Amniotic epithelial cell (primary cell): ENCODE measurements around the gene KDM6A.
"Not testable (repeated sequence)": the region's sequence is repeated elsewhere in the genome, so short reads cannot be mapped to it uniquely, and the experiment has no call there.

Source experiments
- DNase-seq: peaks from one replicate; pipeline ENCODE4 v3.0.0-alpha.2; 2010; ENCODE audit warnings: low read depth

Gene KDM6A

GRCh38 chrX:44890247-44890646, 17.3 kb downstream of the KDM6A start:
- DNase-seq, result no peak

GRCh38 chrX:44890687-44891086, 17.7 kb downstream of the KDM6A start:
- not testable (repeated sequence) for DNase-seq

GRCh38 chrX:44891642-44892041, 18.7 kb downstream of the KDM6A start:
- no peak for DNase-seq

GRCh38 chrX:44896876-44897186, 23.8 kb downstream of the KDM6A start:
- no peak for DNase-seq

- DNase-seq, result no peak
Observed at GRCh38 chrX:44897539-44897938, 24.6 kb downstream of the KDM6A start.

DNA sequence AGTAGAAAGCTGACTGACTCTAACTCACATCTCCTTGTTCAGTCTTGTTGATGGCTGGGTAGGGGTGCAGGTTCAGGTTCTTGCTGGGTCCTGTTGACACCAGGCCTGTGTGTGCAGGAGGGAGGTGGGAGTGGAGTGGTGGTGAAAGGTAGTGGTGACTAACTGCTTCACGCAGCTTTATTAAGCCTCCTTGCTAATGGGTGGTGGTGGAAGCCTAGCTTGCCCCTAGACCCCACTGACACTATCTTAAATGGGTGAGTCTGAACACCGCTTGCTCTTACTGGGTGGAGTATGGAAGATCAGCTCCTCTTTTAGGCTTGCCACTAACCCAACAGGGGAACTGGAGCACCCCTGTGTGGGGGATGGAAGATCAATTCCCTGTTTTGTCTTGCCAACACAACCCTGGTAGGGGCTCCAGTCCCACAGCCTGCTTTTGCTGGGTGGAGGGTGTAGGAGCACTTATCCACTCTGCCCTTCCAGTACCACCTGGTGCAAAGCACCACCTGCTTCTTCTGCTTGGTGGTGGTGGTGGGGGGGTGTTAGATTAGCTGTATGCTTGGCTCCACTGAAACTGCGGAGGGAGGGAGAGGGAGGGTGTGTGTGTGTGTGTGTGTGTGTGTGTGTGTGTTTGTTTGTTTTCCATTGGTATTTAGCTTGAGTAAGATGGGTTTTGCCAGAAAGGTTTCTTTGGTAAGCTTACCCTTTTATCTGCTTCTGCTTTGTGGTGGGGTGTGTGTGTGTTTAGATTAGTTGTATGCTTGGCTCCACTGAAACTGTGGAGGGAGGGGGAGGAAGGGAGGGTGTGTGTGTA, 25.6 kb downstream of the KDM6A start:
- peak; percentile 63 for DNase-seq

DNA sequence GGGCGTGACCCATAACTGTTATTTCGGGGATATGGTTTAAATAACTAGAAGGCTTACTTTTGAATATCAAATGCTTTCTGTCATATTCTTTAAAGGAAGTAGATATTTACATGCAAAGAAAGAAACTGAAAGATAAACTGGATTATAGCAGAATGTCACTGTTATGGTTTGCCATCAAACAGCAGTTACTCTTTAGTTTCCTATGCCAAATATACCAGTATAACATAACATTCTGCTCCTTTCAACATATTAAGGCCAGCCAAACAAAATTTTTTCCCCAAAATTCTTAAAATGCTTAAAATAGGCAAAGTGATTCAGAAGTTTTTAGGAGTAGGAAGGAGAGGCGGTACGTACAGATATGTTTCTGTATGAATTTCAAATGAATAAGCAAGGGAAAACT, 27.0 kb downstream of the KDM6A start:
- DNase-seq, result no peak

GRCh38 chrX:44903107-44903506, 30.1 kb downstream of the KDM6A start:
- DNase-seq, result peak; percentile 51

DNA sequence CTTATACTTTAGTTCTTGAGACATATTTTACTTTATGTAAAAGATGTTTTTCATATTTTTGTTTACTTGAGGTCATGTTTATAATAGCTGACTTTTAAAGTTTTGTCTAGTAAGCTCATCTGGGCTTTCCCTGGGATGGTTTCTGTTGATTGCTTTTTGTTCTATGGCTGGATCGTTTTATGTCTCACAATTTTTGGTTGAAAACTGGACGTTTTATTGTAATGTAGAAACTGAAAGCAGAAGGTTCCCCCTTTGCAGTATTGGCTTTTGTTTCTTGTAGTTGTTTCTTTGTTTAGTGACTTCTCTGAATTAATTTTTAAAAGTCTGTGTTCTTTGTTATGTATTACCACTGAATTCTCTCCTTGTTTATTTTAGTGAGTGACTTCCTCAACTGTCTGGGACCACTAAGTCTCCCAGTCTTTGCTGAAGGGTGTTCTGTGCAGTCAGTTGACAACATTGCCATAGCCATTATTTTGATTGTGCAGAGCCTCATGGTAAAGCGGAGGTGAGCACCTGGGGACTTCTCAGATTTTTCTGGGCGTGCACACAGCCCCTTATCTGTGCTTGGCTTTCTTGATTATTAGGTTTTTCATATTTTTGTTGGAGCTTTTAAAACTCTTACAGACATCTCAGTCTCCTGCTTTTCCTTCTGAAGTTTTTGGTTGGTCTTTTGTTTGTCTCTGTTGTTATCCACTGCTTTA, 31.0 kb downstream of the KDM6A start:
- no peak for DNase-seq

DNA sequence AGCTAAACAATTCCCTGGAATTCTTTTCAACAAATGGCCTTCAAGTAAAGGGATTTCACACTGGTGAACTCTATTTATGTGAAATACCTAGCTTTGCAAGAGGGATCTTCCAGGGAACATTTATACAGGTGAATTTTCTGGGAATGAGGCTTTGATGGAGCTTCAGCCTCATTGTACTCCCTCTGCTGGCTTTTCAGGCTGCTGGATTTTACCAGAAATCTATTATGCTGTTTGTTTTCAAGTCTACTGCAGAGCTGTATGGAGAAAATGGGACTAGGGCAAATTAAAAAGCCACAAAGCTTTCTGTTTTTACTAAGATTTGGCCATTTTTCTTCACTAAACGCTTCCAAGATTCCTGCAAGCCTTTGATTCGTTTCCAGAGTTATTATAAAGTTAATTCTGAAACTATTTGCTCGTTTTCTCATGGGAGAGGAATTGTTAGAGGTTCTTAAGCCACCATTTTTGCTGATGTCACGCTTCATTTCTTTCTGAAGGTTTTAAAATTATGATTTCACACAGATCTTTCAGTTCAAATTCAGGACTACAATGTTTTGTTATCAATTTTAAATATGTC, 31.6 kb downstream of the KDM6A start:
- DNase-seq, result no peak

DNA sequence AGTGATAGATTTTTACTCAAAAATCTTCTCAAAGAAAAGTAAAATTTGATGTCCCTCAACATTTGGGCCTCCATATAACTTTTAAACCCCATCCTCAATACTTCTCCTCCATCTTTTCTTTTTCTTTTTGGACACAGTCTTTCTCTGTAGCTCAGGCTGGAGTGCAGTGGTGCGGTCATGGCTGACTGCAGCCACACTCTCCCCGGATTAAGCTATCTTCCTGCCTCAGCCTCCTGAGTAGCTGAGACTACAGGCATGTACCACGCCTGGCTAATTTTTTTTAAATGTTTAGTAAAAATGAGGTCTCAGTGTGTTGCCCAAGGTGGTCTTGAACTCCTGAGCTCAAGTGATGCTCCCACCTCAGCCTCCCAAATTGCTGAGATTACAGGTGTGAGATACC, 33.1 kb downstream of the KDM6A start:
- no peak for DNase-seq

DNA sequence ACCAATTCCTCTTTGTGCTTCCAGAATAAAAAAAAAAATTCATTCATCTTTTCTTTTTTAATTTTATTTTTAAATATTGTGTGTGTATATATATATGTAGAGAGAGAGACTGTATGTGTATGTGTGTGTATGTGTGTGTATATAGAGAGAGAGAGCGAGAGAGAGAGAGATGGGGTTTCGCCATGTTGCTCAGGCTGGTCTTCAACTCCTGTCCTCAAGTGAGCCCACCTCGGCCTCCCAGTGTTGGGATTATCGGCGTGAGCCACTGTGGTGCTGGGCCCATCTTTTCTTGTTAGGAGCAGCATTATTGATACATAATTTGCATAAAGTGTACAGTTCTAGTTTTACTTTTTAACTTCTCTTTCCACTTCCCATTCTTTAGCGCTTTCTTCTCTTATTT, 33.6 kb downstream of the KDM6A start:
- DNase-seq, result no peak

GRCh38 chrX:44908153-44908552, 35.2 kb downstream of the KDM6A start:
- peak; percentile 54 for DNase-seq

DNA sequence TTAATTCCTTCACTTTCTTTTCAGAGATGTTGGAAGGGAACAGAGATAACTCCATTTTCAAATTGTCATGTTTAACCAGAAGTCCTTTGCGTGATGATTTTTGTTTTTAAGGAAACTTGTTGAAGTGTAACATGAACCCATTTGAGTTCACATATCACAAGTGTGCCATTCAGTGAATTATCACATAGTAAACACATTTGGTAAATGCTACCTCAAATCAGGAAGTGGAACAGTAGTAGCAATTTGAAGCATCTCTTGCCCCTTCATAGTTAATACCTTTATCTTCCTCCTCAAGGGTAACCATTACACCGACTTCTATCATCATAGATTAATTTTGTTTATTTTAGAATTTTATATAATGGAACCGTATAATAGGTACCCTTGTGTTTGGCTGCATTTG, 35.8 kb downstream of the KDM6A start:
- DNase-seq, result no peak

GRCh38 chrX:44910508-44910907, 37.5 kb downstream of the KDM6A start:
- not testable (repeated sequence) for DNase-seq

- not testable (repeated sequence) for DNase-seq
Observed at GRCh38 chrX:44911074-44911600, 38.1 kb downstream of the KDM6A start.

GRCh38 chrX:44913656-44914531, 40.9 kb downstream of the KDM6A start:
- no peak for DNase-seq

- DNase-seq, result peak; percentile 67
Observed at GRCh38 chrX:44914532-44915198, 41.7 kb downstream of the KDM6A start.

GRCh38 chrX:44915361-44915868, 42.4 kb downstream of the KDM6A start:
- DNase-seq, result peak; percentile 84

DNA sequence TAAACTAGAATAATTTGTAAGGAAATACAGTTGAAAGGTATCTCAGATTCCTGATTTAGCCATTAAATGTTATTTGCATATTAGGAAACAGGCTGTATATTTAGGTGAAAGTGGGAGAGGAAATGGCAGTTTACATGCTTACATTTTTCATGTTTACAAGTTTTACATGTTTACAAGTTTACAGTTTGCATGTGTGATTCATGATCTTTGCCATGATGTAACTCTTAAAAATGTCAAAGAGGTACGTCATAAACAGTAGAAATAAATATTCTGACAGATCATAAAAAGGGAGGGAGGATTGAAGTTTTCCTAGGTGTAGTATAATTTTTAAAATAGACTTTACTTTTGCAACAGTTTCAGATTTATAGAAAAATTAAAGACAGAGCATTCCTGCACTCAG, 45.7 kb downstream of the KDM6A start:
- DNase-seq, result peak; percentile 10

DNA sequence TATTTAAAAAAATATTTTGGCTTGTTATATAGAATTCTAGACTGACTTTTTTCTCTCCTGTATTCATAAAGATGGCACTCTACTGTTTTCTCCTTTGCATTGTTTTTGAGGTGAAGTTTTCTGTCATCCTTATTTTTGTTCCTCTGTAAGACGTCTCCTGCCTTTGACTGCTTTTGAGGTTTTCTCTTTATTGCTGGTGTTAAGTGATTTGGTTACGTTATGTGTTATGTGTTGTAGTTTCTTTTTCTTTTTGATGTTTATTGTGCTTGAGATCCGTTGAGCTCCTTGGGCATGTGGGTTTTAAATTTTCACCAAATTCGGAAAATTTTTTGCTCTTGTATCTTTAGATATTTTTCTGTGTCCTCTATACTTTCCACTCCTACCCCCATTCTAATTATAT, 50.0 kb downstream of the KDM6A start:
- DNase-seq, result no peak
